ENCODE results near the gene NTNG2. TPM values are rescaled to one million over a fixed set of nuclear protein-coding genes. Genes with fewer than 3 reads are reported as not detected.

Gene NTNG2
- total and polyA plus RNA-seq, 10 of the 15 experiments (the other 5 are each of a cell fraction or from before 2014, with no cell fraction given) = 0.37 to 0.79 (median 0.45) TPM; not detected in 6

GRCh38 chr9:132228062-132228461 lies 66.2 kb downstream of the NTNG2 start:
- no peak for FAIRE-seq
- H3K36me3 ChIP-seq (ENCODE audit: control insufficient read depth in 2 of 2, insufficient read depth in 2 of 2, low read length in 1 of 2) = no peaks in the 10 kb centered on the region
- H2AFZ ChIP-seq (ENCODE audit: control insufficient read depth, low read depth, low read length) = no peak overlapping the region
- H3K27ac ChIP-seq (ENCODE audit: control insufficient read depth, insufficient read depth) = no peak overlapping the region
- ChIA-PET CTCF (no interaction called here), POLR2A (no interaction called here), SMC1A (ENCODE audit: uncharacterized antibody, unreplicated experiment) (no interaction called here), RAD21 (ENCODE audit: unreplicated experiment) (no interaction called here)
- no peaks in the 10 kb centered on the region for H3K4me1 ChIP-seq (ENCODE audit: control insufficient read depth, insufficient read depth, low read length)
- in situ Hi-C loops (cut with MboI) (loop anchor here (25.0 kb wide), 1 partner anchor 641 kb away; no protein-coding TSS in a partner anchor), intact Hi-C loops (cut with micrococcal nuclease; ENCODE audit: unreplicated experiment) (no loop called here)
- no peak for DNase-seq (ENCODE audit: low read depth, low spot score)
- no peaks in the 10 kb centered on the region for H3K9me3 ChIP-seq (replicated peaks; ENCODE audit: control insufficient read depth, insufficient read depth, low read length)
- WGBS (ENCODE audit: insufficient coverage, insufficient replicate concordance, low lambda C conversion rate, missing lambda C conversion rate) = 31% methylated on average over 12 of the region's 12 CpGs
- TF ChIP-seq ELK1 (IDR thresholded peaks at IDR 0.05; ENCODE audit: low read depth, low read length) (no peak), CBX5 (IDR thresholded peaks at IDR 0.05; ENCODE audit: low read depth) (no peak), HCFC1 (IDR thresholded peaks at IDR 0.05; ENCODE audit: low read length) (no peak), SRF (IDR thresholded peaks at IDR 0.05; ENCODE audit: low read depth in 2 of 2, low read length in 2 of 2) (no peak), CREM (IDR thresholded peaks at IDR 0.05; ENCODE audit: low read depth) (no peak), REST (IDR thresholded peaks at IDR 0.05; ENCODE audit: low read depth, low read length) (no peak), EP300 (IDR thresholded peaks at IDR 0.05; ENCODE audit: borderline replicate concordance in 1 of 2, control insufficient read depth in 1 of 2, low read depth in 2 of 2, low read length in 2 of 2) (no peak), HDAC2 (IDR thresholded peaks at IDR 0.05) (no peak), RFX5 (IDR thresholded peaks at IDR 0.05; ENCODE audit: low read depth, low read length) (no peak), MTA3 (IDR thresholded peaks at IDR 0.05; ENCODE audit: borderline replicate concordance, low read length) (no peak), PKNOX1 (IDR thresholded peaks at IDR 0.05) (no peak), JUND (IDR thresholded peaks at IDR 0.05; ENCODE audit: low read depth, low read length) (no peak), IRF4 (IDR thresholded peaks at IDR 0.05; ENCODE audit: low read depth, low read length) (no peak), RCOR1 (conservative IDR thresholded peaks at IDR 0.05; ENCODE audit: low read depth, low read length) (no peak), PAX8 (IDR thresholded peaks at IDR 0.05) (no peak), TCF7 (IDR thresholded peaks at IDR 0.05; ENCODE audit: borderline replicate concordance) (no peak)
- H3K27me3 ChIP-seq (replicated peaks in 1 of 2; ENCODE audit: control insufficient read depth in 2 of 2, insufficient read depth in 2 of 2, low read length in 1 of 2) = no peaks in the 10 kb centered on the region; a peak in 1 of 4 replicates
- no peak for ATAC-seq
- no peaks in the 10 kb centered on the region for H4K20me1 ChIP-seq (ENCODE audit: control insufficient read depth, insufficient read depth)
- H3K79me2 ChIP-seq (ENCODE audit: control insufficient read depth, insufficient read depth, low read length) = no peaks in the 10 kb centered on the region
- H3K9ac ChIP-seq (ENCODE audit: control insufficient read depth, insufficient read depth, low read length) = no peak overlapping the region
- H3K4me3 ChIP-seq = no peak overlapping the region
- no peak overlapping the region for H3K4me2 ChIP-seq (ENCODE audit: control insufficient read depth, insufficient read depth)
- BruUV-seq (replicated peaks) = no TSS peak
